Left lung (tissue), 10 donors: Measurements from ENCODE around the gene KLF3. TPM values are rescaled to one million over a fixed set of nuclear protein-coding genes. Genes with fewer than 3 reads are reported as not detected.

Experiments
- ATAC-seq: fragments of 200-7000 bp; cut with Tn5 transposase; one replicate; pipeline ENCODE4 v1.9.1; 2020; ENCODE audit warnings: moderate library complexity
- DNase-seq, 4 donors: peaks; one replicate each; pipeline ENCODE4 v3.0.0-alpha.2; 2013 to 2020
- H3K27ac ChIP-seq, 2 donors: fragments of 200-600 bp; sonication (generic) in 1 of 2; one replicate each; pipeline versions ENCODE4 v1.5.0 to v1.8.0; 2020 to 2021
- H3K27me3 ChIP-seq, 2 donors: fragments of 200-600 bp; sonication (generic) in 1 of 2; one replicate each; pipeline versions ENCODE4 v1.5.0 to v1.8.0; 2020 to 2021
- H3K36me3 ChIP-seq, 2 donors: fragments of 200-600 bp; sonication (generic) in 1 of 2; one replicate each; pipeline versions ENCODE4 v1.5.0 to v1.8.0; 2020 to 2021
- H3K4me1 ChIP-seq, 2 donors: fragments of 200-600 bp; one replicate each; pipeline ENCODE4 v1.8.0; 2021
- H3K4me3 ChIP-seq, 2 donors: fragments of 200-600 bp; sonication (generic) in 1 of 2; one replicate each; pipeline versions ENCODE4 v1.5.0 to v1.8.0; 2020 to 2021; ENCODE audit warnings: mild to moderate bottlenecking in 1 of 2
- H3K9me3 ChIP-seq, 2 donors: fragments of 200-600 bp; sonication (generic) in 1 of 2; one replicate each; pipeline versions ENCODE4 v1.5.0 to v1.8.0; 2020 to 2021
- intact Hi-C, 2 donors: fragments of 100-400 bp; cut with DNase I; formaldehyde crosslinking; loops; one replicate each; pipeline versions ENCODE4 v1.11.2 to v1.14.2; 2022
- polyA plus RNA-seq, 6 donors: library from polyadenylated mRNA; unstranded; fragments of 120-200 nt; gene quantifications; one replicate each; pipeline ENCODE4 v1.2.1, GENCODE V29; 2013; ENCODE audit not compliant: insufficient read length in 6 of 6
- total RNA-seq, 2 donors: library from RNA; stranded (reverse); fragmentation: NEBNext Ultra II Directional; extraction: Animal tissue kit (Norgen Biotek cat#: 25700); gene quantifications; one replicate each; pipeline ENCODE4 v1.2.1, GENCODE V29; 2021
- TF ChIP-seq, protein P1 (sequence below), 2 donors: fragments of 200-600 bp; sonication (generic) in 1 of 2; IDR thresholded peaks; one replicate each; pipeline versions ENCODE4 v1.5.0 to v1.8.0; 2021; ENCODE audit warnings: antibody characterized with exemption in 2 of 2
- donor health status: DM: no; HTN: yes; CAD: no.
- donor health status: DM: no; HTN: no; CAD: no.

The KLF3 gene
- total and polyA plus RNA-seq, 8 donors, result 43.2 to 59.8 (median 48.0) TPM

GRCh38 chr4:38687571-38688011, 23.6 kb downstream of the KLF3 start:
- DNase-seq (no peak), ATAC-seq (peak; percentile 17)
- H3K27ac ChIP-seq, result no peak overlapping the region
- H3K36me3 ChIP-seq, result peaks cover 4 to 84% of the 10 kb centered on the region in 2 donors
- intact Hi-C loops, result no loop called here
- H3K9me3 ChIP-seq, result no peaks in the 10 kb centered on the region
- no peaks in the 10 kb centered on the region for H3K27me3 ChIP-seq
- peaks cover 6 to 56% of the 10 kb centered on the region in 2 donors for H3K4me1 ChIP-seq
- TF ChIP-seq, protein P1, sequence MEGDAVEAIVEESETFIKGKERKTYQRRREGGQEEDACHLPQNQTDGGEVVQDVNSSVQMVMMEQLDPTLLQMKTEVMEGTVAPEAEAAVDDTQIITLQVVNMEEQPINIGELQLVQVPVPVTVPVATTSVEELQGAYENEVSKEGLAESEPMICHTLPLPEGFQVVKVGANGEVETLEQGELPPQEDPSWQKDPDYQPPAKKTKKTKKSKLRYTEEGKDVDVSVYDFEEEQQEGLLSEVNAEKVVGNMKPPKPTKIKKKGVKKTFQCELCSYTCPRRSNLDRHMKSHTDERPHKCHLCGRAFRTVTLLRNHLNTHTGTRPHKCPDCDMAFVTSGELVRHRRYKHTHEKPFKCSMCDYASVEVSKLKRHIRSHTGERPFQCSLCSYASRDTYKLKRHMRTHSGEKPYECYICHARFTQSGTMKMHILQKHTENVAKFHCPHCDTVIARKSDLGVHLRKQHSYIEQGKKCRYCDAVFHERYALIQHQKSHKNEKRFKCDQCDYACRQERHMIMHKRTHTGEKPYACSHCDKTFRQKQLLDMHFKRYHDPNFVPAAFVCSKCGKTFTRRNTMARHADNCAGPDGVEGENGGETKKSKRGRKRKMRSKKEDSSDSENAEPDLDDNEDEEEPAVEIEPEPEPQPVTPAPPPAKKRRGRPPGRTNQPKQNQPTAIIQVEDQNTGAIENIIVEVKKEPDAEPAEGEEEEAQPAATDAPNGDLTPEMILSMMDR (IDR thresholded peaks at IDR 0.05), result no peak
- no peak overlapping the region for H3K4me3 ChIP-seq

DNA sequence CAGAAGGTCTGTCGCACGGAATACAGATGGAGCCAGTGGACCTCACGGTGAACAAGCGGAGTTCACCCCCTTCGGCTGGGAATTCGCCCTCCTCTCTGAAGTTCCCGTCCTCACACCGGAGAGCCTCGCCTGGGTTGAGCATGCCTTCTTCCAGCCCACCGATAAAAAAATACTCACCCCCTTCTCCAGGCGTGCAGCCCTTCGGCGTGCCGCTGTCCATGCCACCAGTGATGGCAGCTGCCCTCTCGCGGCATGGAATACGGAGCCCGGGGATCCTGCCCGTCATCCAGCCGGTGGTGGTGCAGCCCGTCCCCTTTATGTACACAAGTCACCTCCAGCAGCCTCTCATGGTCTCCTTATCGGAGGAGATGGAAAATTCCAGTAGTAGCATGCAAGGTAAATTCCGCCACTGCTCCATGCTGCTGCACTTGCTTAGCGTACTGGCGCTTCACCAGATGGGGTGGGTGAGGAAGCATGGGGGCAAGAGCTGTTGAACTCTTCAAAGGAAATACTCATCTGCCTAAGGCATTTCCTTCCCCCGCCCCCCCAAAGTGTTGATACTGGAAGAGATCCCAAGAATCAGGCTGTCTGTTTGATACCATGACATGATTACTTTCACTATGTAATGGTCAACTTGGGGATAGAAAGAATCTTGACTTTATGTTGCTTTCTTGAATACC, 24.8 kb downstream of the KLF3 start:
- DNase-seq (peak in 1 of 4 donors; percentile 72), ATAC-seq (no peak)
- H3K36me3 ChIP-seq, result peaks cover 4 to 86% of the 10 kb centered on the region in 2 donors
- H3K27me3 ChIP-seq, result no peaks in the 10 kb centered on the region
- no peak overlapping the region for H3K4me3 ChIP-seq
- H3K4me1 ChIP-seq, result peaks cover 6 to 46% of the 10 kb centered on the region in 2 donors
- H3K9me3 ChIP-seq, result no peaks in the 10 kb centered on the region
- TF ChIP-seq, protein P1 (IDR thresholded peaks at IDR 0.05), result no peak
- intact Hi-C loops, result no loop called here
- H3K27ac ChIP-seq, result no peak overlapping the region

- TF ChIP-seq, protein P1 (IDR thresholded peaks at IDR 0.05), result no peak
- Histone ChIP-seq H3K27me3 (no peaks in the 10 kb centered on the region), H3K27ac (no peak overlapping the region), H3K9me3 (no peaks in the 10 kb centered on the region), H3K36me3 (peaks cover 4 to 93% of the 10 kb centered on the region in 2 donors), H3K4me3 (no peak overlapping the region), H3K4me1 (peaks cover 6 to 27% of the 10 kb centered on the region in 2 donors)
- intact Hi-C loops, result no loop called here
- DNase-seq (peak in 1 of 4 donors; percentile 60), ATAC-seq (peak; percentile 58)
Observed at GRCh38 chr4:38691251-38692008, 27.4 kb downstream of the KLF3 start.

GRCh38 chr4:38692421-38692820, 28.4 kb downstream of the KLF3 start:
- H3K9me3 ChIP-seq, result no peaks in the 10 kb centered on the region
- H3K4me1 ChIP-seq, result peaks cover 3 to 26% of the 10 kb centered on the region in 2 donors
- TF ChIP-seq, protein P1 (IDR thresholded peaks at IDR 0.05), result no peak
- no peak overlapping the region for H3K4me3 ChIP-seq
- no peaks in the 10 kb centered on the region for H3K27me3 ChIP-seq
- DNase-seq (no peak), ATAC-seq (no peak)
- peaks cover 4 to 96% of the 10 kb centered on the region in 2 donors for H3K36me3 ChIP-seq
- no peak overlapping the region for H3K27ac ChIP-seq
- intact Hi-C loops, result no loop called here

DNA sequence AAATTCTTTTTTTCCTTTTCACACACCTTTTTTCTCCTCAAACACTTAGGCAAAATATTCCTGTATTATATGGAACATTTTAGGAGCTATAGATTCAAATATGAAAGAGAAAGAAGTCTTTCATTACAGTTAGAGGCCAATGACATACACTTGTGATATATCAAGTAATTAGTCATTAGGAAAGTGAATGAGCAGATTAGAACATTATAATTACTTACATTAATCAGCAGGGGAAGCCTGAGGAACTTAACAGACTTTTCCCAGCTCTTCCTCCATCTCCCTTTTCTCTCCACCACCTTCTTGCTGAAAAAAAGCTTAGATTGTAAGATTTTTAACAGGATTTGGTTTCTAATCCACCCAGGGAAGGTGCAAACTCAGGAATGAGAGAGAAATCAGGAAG, 29.6 kb downstream of the KLF3 start:
- intact Hi-C loops, result no loop called here
- peaks cover 3 to 21% of the 10 kb centered on the region in 2 donors for H3K4me1 ChIP-seq
- no peak overlapping the region for H3K27ac ChIP-seq
- no peak for DNase-seq
- TF ChIP-seq, protein P1 (IDR thresholded peaks at IDR 0.05), result no peak
- no peak for ATAC-seq
- H3K4me3 ChIP-seq, result no peak overlapping the region
- no peaks in the 10 kb centered on the region for H3K27me3 ChIP-seq
- H3K36me3 ChIP-seq, result peaks cover 4 to 96% of the 10 kb centered on the region in 2 donors
- H3K9me3 ChIP-seq, result no peaks in the 10 kb centered on the region
